ENCODE data around the gene FAM168A.
"Not testable (repeated sequence)": the region's sequence is repeated elsewhere in the genome, so short reads cannot be mapped to it uniquely, and the experiment has no call there.

The FAM168A gene

GRCh38 chr11:73465023-73465675 is 132.8 kb downstream of the FAM168A start:
- DNase-seq = no peak

- no peak for DNase-seq
Observed at GRCh38 chr11:73464347-73464746, 133.6 kb downstream of the FAM168A start.

- no peak for DNase-seq
Observed at GRCh38 chr11:73463359-73463758, 134.6 kb downstream of the FAM168A start.

GRCh38 chr11:73461964-73462363 is 135.9 kb downstream of the FAM168A start:
- DNase-seq = no peak

- no peak for DNase-seq
Observed at GRCh38 chr11:73461335-73461840, 136.5 kb downstream of the FAM168A start.

- DNase-seq = no peak
Observed at GRCh38 chr11:73458201-73458600, 139.7 kb downstream of the FAM168A start.

DNA sequence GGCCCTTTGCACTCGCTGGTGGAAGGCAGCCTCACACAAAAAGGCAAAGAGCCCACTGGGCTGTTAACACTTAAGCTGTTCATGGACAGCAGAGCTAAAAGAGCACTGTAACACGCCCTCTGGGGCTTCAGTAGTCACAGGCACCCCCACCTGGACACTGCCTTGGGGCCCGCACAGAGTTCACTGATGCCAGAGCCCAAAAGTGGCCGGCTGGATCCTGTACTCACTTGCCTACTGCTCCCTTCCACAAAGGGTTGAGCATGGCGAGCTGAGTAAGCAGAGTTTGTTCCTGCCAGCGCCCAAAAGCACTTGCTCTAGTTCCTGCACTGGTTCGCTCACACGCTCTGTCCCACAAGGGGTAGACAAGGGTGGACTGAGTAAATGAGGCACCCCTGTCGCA is 142.9 kb downstream of the FAM168A start:
- DNase-seq = no peak

DNA sequence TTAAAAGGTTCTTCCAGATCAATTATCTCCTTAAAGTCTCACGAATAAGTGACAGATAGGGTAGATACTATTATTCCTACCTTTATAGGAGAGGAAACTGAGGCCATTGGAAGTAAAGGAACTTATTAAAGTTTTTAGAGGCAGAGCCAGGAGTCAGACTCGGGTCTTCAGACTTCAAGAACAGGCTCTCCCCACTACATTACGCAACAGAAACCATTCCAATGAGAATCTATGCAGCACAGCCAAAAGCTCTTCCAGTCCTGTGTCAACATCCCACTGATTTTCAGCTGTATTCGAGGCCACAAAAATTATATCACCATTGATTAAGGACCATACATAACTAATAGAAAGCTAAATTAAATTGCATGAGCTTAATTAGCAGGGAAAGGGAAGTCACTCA is 144.3 kb downstream of the FAM168A start:
- no peak for DNase-seq

DNA sequence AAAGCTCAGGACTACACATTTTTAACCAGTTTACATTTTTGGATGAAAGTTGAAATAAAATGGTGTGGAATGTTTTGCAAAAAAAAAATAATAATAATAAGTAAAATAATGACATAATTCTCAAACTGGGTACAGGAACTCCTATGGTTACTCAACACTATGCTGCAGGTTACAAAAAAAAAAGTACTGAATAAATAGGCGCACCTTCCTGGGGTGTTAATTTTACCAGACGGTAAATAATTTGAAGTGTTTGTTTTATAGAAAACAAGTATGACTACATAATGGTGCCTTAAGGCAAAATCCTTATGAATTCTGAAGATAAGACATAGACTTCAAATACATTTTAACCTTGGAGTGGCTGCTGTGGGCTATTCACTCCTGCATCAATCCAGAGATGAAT is 145.2 kb downstream of the FAM168A start:
- no peak for DNase-seq

DNA sequence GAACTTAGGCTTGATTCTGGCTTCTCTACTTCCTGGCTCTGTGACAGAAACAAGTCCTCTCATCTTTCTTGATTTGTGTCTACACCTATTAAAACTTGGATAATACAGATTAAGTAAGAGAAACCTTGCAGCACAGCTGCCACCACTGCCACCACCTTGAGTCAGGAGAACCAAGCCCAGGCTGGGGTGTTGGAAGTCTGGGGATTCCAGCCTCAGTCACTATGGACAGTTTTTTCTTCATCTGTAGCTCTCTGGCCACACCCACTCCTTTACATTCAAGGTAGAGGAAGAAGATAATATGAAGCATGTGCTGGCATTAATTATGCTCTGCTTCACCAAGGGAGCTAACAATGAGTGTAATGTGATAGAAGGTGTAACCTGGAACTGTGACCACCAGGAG is 146.0 kb downstream of the FAM168A start:
- DNase-seq = no peak

DNA sequence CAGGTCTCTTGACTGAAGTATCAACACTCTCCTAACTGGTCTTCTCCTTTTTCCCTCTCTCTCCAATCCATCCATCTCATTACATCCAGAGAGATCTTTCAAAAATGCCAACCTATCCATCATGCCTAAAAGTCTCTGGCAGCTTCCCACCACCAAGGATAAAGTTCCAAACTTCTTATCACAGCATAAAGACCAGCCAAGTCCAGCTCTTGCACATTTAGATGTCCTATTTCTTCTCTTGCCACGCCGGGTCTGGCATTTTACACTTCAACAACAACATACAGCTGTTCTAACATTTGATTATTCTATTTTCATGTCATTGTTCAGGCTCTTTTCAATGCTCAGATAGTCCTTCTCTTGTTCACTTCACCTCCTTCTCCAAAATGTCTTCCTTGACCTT is 151.1 kb downstream of the FAM168A start:
- no peak for DNase-seq

DNA sequence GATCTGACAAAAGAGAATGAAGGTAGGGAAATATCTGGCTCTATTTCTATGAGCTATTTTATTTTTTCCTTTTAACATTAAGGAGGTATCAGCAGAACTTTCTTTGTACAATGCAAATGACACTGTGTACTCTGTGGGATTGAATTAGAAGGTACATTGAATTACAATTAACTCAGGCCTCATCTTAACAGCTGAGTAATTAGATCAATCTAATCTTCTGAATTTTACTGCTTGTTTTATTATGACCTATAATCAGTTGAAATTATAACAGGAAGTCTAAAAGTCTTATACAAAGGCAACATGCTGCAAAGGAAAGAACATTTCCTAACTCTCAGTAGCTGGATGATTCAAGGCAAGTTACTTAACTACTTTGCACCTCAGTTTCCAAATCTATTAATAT is 151.9 kb downstream of the FAM168A start:
- no peak for DNase-seq

DNA sequence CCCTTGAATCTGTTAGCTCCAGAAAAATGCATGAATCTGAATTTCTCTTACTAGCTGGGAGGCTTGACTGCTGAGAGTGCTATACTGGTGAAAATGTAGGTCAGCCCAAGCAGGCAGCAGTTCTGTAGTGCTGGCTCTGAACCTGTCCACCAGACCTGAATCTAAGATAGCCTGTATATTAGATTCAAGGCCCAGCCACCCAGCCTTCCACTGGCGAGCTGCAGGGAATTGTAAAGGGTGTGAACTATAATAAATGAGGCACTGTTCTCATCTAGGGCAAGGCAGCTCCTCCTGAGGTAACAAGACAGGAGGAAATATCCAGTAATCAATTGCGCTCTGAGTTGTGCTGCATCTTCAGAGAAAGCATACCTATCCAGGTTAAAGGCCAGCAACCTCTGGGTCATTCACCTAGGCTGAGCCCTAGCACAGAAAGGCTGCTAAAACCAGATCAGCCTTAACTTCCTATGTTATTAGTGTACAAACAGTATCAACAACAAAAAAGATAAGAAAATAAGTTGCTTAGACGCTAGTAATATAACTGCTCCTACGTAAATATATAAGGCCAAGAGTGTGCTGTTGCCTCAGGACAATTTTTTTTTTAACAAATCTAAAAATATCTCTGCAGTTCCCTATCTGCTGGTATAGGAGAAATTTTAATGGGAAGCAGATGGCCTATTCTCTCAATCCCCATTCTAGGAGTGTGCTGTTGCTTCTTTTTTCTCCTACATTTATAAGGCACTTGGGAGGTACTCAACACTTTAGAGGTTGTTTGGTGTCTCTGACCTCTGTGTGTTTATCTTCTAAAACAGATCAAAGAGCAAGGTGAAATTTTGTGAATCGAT is 158.7 kb downstream of the FAM168A start:
- DNase-seq = no peak

DNA sequence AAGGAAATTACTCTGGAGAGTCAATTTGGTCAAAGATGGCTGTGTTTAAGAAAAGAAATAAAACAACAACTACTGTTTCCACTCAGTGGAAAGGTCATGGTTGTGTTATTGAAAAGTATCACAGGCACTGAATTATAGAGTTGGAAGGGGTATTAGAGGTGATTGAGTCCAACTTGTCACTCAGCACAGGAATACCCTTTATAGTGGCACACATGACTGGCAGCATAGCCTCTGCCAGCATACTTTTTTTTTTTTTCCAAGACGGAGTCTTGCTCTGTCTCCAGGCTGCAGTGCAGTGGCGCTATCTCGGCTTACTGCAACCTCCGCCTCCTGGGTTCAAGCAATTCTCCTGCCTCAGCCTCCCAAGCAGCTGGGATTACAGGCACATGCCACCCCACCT is 161.1 kb downstream of the FAM168A start:
- not testable (repeated sequence) for DNase-seq

- no peak for DNase-seq
Observed at GRCh38 chr11:73431396-73431795, 166.5 kb downstream of the FAM168A start.

DNA sequence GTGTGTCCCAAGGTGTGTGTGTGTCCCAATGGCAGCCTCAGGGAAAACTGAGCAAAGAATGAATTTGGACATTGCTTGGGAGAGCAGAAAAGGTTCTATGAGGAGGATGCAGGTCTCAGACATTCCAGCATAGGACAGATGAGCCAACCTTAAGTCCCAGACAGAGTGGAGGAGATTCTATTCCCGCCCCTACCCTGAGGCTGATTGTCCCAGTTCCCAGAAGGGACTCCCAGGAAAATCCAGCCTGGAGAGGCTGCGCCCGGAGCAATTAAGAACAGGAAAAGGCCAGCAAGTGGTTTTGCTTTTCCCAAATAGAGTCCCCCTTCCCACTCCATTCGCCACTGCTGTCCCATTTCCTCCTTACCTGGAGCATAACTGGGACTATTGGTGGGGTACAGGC is 167.6 kb downstream of the FAM168A start:
- DNase-seq = no peak

- no peak for DNase-seq
Observed at GRCh38 chr11:73429121-73429750, 168.7 kb downstream of the FAM168A start.

- no peak for DNase-seq
Observed at GRCh38 chr11:73428699-73429098, 169.2 kb downstream of the FAM168A start.

- no peak for DNase-seq
Observed at GRCh38 chr11:73428227-73428626, 169.7 kb downstream of the FAM168A start.

GRCh38 chr11:73426219-73426850 is 171.6 kb downstream of the FAM168A start:
- DNase-seq = no peak

- no peak for DNase-seq
Observed at GRCh38 chr11:73425108-73425507, 172.8 kb downstream of the FAM168A start.

DNA sequence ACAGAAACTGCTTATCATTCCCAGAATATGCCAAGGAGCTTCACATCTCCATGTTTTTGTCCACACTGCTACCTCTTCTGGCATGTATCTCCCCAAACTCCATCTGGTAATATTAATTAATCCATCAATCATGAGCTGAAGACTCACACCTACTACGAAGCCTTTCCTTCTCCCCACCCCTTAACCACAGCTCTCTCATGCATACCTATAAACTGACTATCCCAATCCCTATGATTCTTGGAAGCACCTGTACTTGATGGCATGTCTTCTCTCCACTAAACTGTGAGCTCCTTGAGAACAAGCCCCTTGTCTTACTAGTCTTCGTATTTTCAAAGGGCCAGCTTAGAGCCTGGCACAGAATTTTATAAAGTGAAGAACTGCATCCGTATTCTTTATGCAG is 174.4 kb downstream of the FAM168A start:
- no peak for DNase-seq

- no peak for DNase-seq
Observed at GRCh38 chr11:73422886-73423285, 175.0 kb downstream of the FAM168A start.
